Chondrocyte (in vitro differentiated cells): ENCODE results near the gene LCN9. TPM values are rescaled to one million over a fixed set of nuclear protein-coding genes. Genes with fewer than 3 reads are reported as not detected.

Source experiments
- DNase-seq: peaks from one replicate; pipeline ENCODE4 v3.0.0; 2021; ENCODE audit warnings: mixed read lengths, low spot score
- H3K27ac Mint-ChIP-seq: one replicate; pipeline ENCODE4 v1.8.0; 2021; ENCODE audit warnings: mild to moderate bottlenecking, moderate library complexity, mixed read lengths; ENCODE audit not compliant: unreplicated experiment
- H3K27me3 Mint-ChIP-seq: 2 replicates; pipeline ENCODE4 v1.8.0; 2021; ENCODE audit warnings: low read depth, mixed read lengths
- H3K36me3 Mint-ChIP-seq: 2 replicates; pipeline ENCODE4 v1.8.0; 2021; ENCODE audit warnings: low read depth, mixed read lengths
- H3K4me1 Mint-ChIP-seq: 2 replicates; pipeline ENCODE4 v1.8.0; 2021; ENCODE audit warnings: low read depth, mild to moderate bottlenecking, mixed read lengths
- H3K4me3 Mint-ChIP-seq: one replicate; pipeline ENCODE4 v1.8.0; 2021; ENCODE audit warnings: mild to moderate bottlenecking, moderate library complexity, mixed read lengths; ENCODE audit not compliant: unreplicated experiment
- H3K9me3 Mint-ChIP-seq: 2 replicates; pipeline ENCODE4 v1.8.0; 2021; ENCODE audit warnings: low read depth, mixed read lengths
- total RNA-seq: library from RNA; stranded (reverse); gene quantifications from 3 replicates; pipeline ENCODE4 v1.2.1, GENCODE V29; 2021
- TF ChIP-seq, protein P1 (sequence below): fragments of 200-600 bp; sonication (generic); IDR thresholded peaks from 2 replicates; pipeline ENCODE4 v1.5.0; 2021; ENCODE audit warnings: antibody characterized with exemption, mild to moderate bottlenecking, moderate library complexity

LCN9 gene
- total RNA-seq, 1 donor from 2014 or later: 1.8 TPM

GRCh38 chr9:135641047-135641446 is 22.1 kb upstream of the LCN9 start:
- no peak for DNase-seq
- peaks cover 8% of the 10 kb centered on the region for H3K36me3 Mint-ChIP-seq
- H3K4me1 Mint-ChIP-seq: peaks cover 10% of the 10 kb centered on the region
- TF ChIP-seq, protein P1, sequence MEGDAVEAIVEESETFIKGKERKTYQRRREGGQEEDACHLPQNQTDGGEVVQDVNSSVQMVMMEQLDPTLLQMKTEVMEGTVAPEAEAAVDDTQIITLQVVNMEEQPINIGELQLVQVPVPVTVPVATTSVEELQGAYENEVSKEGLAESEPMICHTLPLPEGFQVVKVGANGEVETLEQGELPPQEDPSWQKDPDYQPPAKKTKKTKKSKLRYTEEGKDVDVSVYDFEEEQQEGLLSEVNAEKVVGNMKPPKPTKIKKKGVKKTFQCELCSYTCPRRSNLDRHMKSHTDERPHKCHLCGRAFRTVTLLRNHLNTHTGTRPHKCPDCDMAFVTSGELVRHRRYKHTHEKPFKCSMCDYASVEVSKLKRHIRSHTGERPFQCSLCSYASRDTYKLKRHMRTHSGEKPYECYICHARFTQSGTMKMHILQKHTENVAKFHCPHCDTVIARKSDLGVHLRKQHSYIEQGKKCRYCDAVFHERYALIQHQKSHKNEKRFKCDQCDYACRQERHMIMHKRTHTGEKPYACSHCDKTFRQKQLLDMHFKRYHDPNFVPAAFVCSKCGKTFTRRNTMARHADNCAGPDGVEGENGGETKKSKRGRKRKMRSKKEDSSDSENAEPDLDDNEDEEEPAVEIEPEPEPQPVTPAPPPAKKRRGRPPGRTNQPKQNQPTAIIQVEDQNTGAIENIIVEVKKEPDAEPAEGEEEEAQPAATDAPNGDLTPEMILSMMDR: no peak
- no peak overlapping the region for H3K27ac Mint-ChIP-seq
- no peak overlapping the region for H3K4me3 Mint-ChIP-seq
- peaks cover 11% of the 10 kb centered on the region for H3K27me3 Mint-ChIP-seq
- H3K9me3 Mint-ChIP-seq: peaks cover 29% of the 10 kb centered on the region

DNA sequence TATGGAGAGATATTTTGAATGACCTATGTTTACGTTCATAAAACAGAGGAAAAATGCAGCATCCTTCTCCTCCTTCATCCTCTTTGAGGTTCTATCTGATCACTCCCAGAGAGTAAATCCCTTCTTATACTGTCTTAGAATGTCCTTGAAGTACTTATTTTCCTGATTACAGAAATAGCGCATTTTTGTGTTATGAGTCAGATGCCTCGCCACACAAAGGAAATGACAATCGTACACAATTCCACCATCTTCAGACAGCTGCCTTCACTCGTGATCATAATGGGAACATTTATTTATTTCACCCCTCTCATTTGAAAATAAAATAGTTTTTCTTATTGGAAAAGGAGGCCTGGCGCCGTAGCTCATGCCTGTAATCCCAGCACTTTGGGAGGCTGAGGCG is 21.4 kb upstream of the LCN9 start:
- H3K4me3 Mint-ChIP-seq: no peak overlapping the region
- H3K9me3 Mint-ChIP-seq: peaks cover 33% of the 10 kb centered on the region
- TF ChIP-seq, protein P1: no peak
- no peak for DNase-seq
- H3K36me3 Mint-ChIP-seq: peaks cover 8% of the 10 kb centered on the region
- H3K4me1 Mint-ChIP-seq: peaks cover 10% of the 10 kb centered on the region
- H3K27me3 Mint-ChIP-seq: peaks cover 5% of the 10 kb centered on the region
- peak overlapping the region; percentile 63 for H3K27ac Mint-ChIP-seq

GRCh38 chr9:135644631-135645218 is 18.4 kb upstream of the LCN9 start:
- peaks cover 49% of the 10 kb centered on the region for H3K9me3 Mint-ChIP-seq
- peak overlapping the region; percentile 82 for H3K27ac Mint-ChIP-seq
- H3K27me3 Mint-ChIP-seq: no peaks in the 10 kb centered on the region
- peaks cover 10% of the 10 kb centered on the region for H3K4me1 Mint-ChIP-seq
- peak overlapping the region; percentile 67 for H3K4me3 Mint-ChIP-seq
- peaks cover 8% of the 10 kb centered on the region for H3K36me3 Mint-ChIP-seq
- no peak for DNase-seq
- TF ChIP-seq, protein P1: no peak

DNA sequence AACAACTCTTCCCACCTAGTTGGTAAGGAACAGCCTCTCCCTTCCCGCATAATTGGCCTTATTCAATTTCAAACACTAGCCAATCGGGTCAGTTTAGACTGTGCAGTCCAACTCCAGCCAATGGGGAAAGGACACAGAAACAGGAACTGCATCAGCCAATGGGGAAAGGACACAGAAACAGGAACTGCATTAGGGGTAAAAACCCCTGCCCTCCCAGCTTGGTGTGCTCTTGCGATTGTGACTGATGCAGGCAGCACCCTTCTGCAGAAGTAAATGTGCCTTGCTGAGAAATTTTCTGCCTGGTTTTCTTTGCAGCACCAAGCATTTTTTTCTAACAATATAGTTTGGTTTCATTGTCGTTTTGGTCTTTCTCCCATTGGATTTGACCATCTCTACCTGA is 15.2 kb upstream of the LCN9 start:
- H3K4me3 Mint-ChIP-seq: no peak overlapping the region
- DNase-seq: no peak
- TF ChIP-seq, protein P1: no peak
- no peaks in the 10 kb centered on the region for H3K27me3 Mint-ChIP-seq
- H3K36me3 Mint-ChIP-seq: peaks cover 9% of the 10 kb centered on the region
- peaks cover 4% of the 10 kb centered on the region for H3K4me1 Mint-ChIP-seq
- peaks cover 57% of the 10 kb centered on the region for H3K9me3 Mint-ChIP-seq
- no peak overlapping the region for H3K27ac Mint-ChIP-seq

- peaks cover 57% of the 10 kb centered on the region for H3K9me3 Mint-ChIP-seq
These were observed 14.4 kb upstream of the LCN9 start for GRCh38 chr9:135648494-135649410.

More at GRCh38 chr9:135648494-135649410, 14.4 kb upstream of the LCN9 start:
- H3K4me1 Mint-ChIP-seq: peaks cover 4% of the 10 kb centered on the region
- H3K36me3 Mint-ChIP-seq: peaks cover 11% of the 10 kb centered on the region
- H3K27ac Mint-ChIP-seq: no peak overlapping the region
- H3K4me3 Mint-ChIP-seq: peak overlapping the region; percentile 4
- H3K27me3 Mint-ChIP-seq: no peaks in the 10 kb centered on the region
- TF ChIP-seq, protein P1: no peak
- DNase-seq: no peak
